Neural cell (in vitro differentiated cells): ENCODE data around the gene IFT43.
A peak's percentile ranks its signal among the peaks of the same experiment; 100 is the strongest.

Source experiments
- EP300 ChIP-seq: fragments of 450-650 bp; conservative IDR thresholded peaks from 2 replicates; pipeline ENCODE4 v1.6.1; 2014; ENCODE audit warnings: antibody characterized with exemption, mild to moderate bottlenecking, moderate library complexity; ENCODE audit not compliant: poor library complexity, severe bottlenecking
- EZH2 ChIP-seq: fragments of 200-600, 300-800 bp; shearing (Covaris generic), sonication (generic); IDR thresholded peaks from 2 replicates; pipeline ENCODE4 v1.6.1; 2014; ENCODE audit warnings: antibody characterized with exemption, low read length, borderline replicate concordance, mild to moderate bottlenecking; ENCODE audit not compliant: insufficient read depth, poor library complexity, severe bottlenecking
- POLR2AphosphoS5 ChIP-seq: IDR thresholded peaks from 2 replicates; pipeline ENCODE4 v1.6.1; 2012
- RAD21 ChIP-seq: fragments of 450-650 bp; conservative IDR thresholded peaks from 2 replicates; pipeline ENCODE4 v1.6.1; 2014; ENCODE audit warnings: antibody characterized with exemption, mild to moderate bottlenecking, moderate library complexity
- TF ChIP-seq, protein P1 (sequence below): fragments of 450-650 bp; IDR thresholded peaks from 2 replicates; pipeline ENCODE4 v1.5.1; 2014; ENCODE audit warnings: antibody characterized with exemption, mild to moderate bottlenecking, moderate library complexity; ENCODE audit not compliant: poor library complexity, severe bottlenecking
- TF ChIP-seq, protein P2 (sequence below): IDR thresholded peaks from 2 replicates; pipeline ENCODE4 v1.6.1; 2012; ENCODE audit warnings: borderline replicate concordance

DNA sequence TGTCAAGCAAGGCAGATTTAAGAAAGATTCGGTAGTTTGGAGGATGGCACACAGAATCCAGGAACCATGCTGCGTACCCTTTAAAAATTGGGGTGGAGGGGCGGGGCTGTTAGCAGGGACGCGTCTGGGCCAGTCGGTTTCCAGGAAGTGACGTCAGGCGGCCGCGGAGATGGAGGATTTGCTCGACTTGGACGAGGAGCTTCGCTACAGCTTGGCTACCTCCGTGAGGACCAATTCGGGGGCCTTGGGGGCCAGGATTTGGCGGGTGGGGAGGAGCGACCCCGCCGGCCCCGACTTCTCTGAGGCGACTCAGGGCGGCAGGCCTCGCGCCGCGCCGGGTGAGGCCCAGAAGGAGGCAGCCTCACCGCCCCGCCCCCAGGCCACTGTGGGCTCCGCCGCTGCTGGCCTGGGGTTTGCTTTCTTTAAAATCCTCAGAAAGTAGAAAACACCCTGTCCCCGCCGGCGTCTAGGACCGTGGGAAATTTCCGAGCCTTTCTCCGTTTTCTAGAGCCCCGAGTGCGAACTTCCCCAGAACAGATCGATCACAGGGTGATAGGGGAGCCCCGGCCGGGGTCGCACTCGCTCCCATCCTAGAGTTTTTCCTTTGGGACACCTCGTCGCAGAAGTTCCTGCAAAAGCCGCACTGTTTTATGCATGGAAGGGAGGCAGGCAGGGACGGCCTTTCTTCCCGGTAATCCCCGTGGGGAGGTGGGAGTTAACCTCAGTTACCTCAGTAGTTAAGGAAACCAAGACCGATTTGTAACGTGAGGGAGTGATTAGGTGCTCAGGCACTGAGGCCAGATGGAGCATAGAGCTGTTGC, at the start of gene IFT43:
- TF ChIP-seq, protein P1, sequence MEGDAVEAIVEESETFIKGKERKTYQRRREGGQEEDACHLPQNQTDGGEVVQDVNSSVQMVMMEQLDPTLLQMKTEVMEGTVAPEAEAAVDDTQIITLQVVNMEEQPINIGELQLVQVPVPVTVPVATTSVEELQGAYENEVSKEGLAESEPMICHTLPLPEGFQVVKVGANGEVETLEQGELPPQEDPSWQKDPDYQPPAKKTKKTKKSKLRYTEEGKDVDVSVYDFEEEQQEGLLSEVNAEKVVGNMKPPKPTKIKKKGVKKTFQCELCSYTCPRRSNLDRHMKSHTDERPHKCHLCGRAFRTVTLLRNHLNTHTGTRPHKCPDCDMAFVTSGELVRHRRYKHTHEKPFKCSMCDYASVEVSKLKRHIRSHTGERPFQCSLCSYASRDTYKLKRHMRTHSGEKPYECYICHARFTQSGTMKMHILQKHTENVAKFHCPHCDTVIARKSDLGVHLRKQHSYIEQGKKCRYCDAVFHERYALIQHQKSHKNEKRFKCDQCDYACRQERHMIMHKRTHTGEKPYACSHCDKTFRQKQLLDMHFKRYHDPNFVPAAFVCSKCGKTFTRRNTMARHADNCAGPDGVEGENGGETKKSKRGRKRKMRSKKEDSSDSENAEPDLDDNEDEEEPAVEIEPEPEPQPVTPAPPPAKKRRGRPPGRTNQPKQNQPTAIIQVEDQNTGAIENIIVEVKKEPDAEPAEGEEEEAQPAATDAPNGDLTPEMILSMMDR: no peak
- TF ChIP-seq EP300 (no peak), POLR2AphosphoS5 (peak; percentile 91), RAD21 (peak; percentile 13), EZH2 (no peak)
- TF ChIP-seq, protein P2, sequence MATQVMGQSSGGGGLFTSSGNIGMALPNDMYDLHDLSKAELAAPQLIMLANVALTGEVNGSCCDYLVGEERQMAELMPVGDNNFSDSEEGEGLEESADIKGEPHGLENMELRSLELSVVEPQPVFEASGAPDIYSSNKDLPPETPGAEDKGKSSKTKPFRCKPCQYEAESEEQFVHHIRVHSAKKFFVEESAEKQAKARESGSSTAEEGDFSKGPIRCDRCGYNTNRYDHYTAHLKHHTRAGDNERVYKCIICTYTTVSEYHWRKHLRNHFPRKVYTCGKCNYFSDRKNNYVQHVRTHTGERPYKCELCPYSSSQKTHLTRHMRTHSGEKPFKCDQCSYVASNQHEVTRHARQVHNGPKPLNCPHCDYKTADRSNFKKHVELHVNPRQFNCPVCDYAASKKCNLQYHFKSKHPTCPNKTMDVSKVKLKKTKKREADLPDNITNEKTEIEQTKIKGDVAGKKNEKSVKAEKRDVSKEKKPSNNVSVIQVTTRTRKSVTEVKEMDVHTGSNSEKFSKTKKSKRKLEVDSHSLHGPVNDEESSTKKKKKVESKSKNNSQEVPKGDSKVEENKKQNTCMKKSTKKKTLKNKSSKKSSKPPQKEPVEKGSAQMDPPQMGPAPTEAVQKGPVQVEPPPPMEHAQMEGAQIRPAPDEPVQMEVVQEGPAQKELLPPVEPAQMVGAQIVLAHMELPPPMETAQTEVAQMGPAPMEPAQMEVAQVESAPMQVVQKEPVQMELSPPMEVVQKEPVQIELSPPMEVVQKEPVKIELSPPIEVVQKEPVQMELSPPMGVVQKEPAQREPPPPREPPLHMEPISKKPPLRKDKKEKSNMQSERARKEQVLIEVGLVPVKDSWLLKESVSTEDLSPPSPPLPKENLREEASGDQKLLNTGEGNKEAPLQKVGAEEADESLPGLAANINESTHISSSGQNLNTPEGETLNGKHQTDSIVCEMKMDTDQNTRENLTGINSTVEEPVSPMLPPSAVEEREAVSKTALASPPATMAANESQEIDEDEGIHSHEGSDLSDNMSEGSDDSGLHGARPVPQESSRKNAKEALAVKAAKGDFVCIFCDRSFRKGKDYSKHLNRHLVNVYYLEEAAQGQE: no peak
